ENCODE results near the gene RPN2.

RPN2 gene

GRCh38 chr20:37218976-37219375, 39.8 kb downstream of the RPN2 start:
- no peak for DNase-seq (ENCODE audit: low read depth)

GRCh38 chr20:37219751-37220668, 40.9 kb downstream of the RPN2 start:
- DNase-seq (ENCODE audit: low read depth) = no peak

DNA sequence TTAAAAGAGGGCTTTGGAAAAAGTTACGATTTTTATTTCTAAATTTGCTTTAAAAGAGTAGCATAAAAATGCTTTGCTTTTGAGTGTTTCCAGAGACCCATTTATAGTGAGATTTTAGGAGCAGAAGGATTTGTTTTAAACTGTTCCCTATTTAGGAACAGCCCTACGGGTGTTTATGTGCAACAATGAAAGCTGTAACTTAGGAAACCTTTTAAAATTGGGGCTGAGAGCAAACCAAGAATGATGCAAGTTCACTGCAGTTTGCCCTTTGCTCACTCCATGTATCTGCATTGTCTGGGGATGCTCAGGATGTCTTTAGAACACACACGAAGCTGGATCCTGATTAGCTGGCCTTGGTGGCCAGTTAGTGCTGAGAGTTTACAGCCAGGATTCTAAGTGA, 41.6 kb downstream of the RPN2 start:
- DNase-seq (ENCODE audit: low read depth) = no peak

GRCh38 chr20:37222086-37222485, 43.0 kb downstream of the RPN2 start:
- no peak for DNase-seq (ENCODE audit: low read depth)

DNA sequence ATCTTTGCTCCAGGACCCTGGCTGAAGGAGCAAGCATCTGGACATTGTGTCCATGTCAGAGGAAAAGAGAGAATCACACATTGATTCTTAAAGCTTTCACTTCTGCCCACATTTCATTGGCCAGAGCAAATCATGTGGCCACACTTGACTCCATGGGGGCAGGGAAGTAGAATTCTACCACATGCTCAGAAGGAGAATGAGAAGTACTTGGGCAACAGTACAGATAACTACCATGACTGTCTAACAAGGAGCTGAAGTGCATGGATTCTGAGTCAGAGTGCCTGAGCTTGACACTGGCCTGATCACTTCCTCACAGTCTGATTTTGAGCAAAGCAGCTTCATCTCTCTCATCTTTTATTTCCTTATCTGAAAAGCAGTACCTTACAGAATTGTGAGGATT, 43.9 kb downstream of the RPN2 start:
- DNase-seq (ENCODE audit: low read depth) = no peak

GRCh38 chr20:37225146-37225545, 46.0 kb downstream of the RPN2 start:
- DNase-seq (ENCODE audit: low read depth) = no peak

DNA sequence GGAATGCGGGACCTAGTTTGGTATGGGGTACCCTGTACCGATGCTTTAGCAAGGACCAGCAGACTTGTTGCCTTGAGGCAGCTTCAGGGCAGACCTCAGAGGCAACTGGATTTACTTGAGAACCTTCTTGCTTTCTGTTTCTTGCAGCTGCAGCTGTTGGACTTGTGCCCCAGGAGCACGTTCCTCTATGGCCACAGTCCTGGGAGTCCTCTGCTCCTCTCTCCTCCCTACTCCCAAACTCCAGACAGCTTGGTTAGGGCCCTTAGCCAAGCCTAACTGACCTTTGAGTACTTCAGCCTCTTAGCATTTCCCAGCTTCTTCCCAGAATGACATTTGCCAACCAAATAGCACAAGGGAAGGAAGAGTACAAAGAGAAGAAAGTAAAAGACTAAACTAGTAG, 47.8 kb downstream of the RPN2 start:
- DNase-seq (ENCODE audit: low read depth) = no peak

DNA sequence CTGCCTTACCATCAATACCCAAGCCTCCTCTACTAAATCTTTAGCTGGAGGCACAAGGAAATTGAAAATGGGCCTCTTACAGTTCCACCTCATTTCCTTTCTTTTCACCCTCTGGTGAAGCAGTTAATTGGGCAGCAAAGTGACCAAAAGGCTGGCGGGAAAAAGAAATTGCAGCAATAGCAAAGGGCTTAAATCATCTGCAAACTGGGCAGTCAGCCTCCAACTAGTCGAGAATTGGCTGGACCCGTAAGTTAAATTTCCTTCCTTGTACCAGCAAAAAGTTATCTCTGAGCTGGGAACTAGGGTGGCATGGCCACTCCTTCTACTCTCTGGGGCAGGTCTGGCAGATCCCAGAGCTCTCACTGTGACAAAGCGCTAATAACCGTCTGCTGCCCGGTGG, 49.0 kb downstream of the RPN2 start:
- DNase-seq (ENCODE audit: low read depth) = no peak

GRCh38 chr20:37228656-37229055, 49.5 kb downstream of the RPN2 start:
- no peak for DNase-seq (ENCODE audit: low read depth)

GRCh38 chr20:37229357-37229756, 50.2 kb downstream of the RPN2 start:
- no peak for DNase-seq (ENCODE audit: low read depth)

DNA sequence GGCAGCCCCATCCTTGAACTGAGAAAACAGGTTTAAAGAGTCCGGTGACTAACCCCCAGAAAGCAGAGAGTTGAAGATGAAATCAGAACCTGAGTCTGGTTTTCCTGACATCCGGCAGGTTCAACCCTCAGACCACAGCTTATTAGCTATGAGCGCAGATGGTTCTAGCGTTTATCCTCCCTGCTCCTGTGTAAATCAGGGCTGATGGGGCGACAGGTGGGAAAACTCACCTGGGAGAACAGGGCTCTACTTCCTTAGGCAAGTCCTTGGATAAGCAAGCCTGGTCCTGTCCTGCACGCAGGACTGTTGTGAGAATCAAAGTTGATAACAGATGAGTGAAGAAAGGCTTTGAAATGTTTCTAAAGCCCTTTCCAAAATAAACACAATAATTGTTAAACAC, 51.1 kb downstream of the RPN2 start:
- no peak for DNase-seq (ENCODE audit: low read depth)

- DNase-seq (ENCODE audit: low read depth) = no peak
These were observed 53.0 kb downstream of the RPN2 start for GRCh38 chr20:37231947-37232630.

- DNase-seq (ENCODE audit: low read depth) = no peak
These were observed 54.6 kb downstream of the RPN2 start for GRCh38 chr20:37233548-37234253.

- no peak for DNase-seq (ENCODE audit: low read depth)
These were observed 55.1 kb downstream of the RPN2 start for GRCh38 chr20:37234254-37234581.

GRCh38 chr20:37235065-37235464, 55.9 kb downstream of the RPN2 start:
- no peak for DNase-seq (ENCODE audit: low read depth)

GRCh38 chr20:37236462-37236861, 57.3 kb downstream of the RPN2 start:
- no peak for DNase-seq (ENCODE audit: low read depth)

DNA sequence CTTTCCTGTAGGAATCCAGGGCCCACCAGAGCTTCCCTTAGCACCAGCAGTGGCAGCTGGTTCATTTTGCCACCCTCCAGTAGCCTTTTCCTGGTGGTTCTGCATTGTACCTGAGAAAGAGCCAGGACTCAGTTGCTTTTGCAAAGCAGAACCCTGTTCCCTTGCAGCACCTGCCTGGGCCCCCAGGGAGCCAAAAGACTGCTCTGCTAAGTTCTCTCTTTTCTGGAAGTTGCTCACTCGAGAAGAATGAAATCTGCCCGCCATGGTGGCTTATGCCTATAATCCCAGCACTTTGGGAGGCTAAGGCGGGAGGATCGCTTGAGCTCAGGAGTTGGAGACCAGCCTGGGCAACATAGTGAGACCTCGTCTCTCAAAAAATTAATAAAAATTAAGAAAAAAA, 58.5 kb downstream of the RPN2 start:
- no peak for DNase-seq (ENCODE audit: low read depth)

- DNase-seq (ENCODE audit: low read depth) = no peak
These were observed 59.3 kb downstream of the RPN2 start for GRCh38 chr20:37238426-37238825.

DNA sequence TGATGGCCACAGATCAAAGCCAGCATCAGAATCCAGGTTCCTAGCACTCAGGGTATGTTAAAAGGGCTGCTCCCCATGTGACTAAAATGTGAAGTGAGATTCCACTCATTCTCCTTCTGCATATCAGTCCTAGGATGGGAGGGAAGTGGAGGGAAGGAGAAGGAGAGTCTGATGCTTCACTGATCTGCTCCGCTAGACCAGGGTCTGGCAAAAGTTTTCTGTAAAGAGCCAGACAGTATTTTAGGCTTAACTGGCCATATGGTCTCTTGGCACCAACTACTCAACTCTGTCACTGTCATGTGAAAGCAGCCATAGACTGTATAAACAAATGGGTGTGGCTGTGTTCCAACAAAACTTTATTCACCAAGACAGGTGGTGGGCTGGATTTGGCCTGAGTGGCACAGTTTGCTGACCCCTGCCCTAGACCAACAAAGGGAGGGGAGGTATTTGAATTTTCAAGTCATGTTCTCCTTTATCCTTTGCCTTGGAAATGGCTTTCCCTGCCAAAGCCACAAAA, 59.9 kb downstream of the RPN2 start:
- DNase-seq (ENCODE audit: low read depth) = no peak

DNA sequence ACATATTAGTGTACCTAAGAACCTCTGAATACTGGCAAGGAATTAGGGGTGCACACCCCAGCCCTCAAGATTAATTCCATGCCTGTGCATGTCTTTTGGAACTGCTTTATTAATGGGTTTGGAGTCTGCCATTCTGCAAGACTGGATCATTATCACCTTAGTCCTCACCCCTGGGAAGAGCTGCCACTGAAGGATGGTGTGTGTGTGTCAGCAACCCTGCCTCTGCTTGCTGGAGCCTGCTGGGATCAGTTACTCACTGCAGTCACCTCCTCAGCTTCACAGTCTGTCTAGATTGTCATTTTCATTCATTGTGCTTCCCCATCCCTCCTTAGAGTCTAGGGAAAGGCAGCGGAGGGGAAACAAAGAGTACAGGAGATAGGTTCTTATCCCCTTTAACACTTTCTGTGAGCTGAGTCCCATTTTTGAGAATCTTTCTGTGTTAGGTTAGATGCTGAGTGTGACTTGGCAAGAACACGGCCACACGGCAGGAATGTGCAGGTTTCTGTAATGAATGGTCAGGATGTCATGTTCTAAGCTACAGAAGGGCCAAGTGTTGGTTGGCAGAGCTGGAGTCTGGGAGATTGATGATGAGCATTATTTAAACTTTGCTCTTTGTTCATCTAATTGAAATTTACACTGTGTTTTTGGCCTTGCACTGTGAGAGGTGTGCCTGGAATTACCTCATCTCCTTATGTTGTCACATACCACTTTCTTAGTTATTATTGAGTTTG, 61.4 kb downstream of the RPN2 start:
- DNase-seq (ENCODE audit: low read depth) = no peak

- DNase-seq (ENCODE audit: low read depth) = no peak
These were observed 63.4 kb downstream of the RPN2 start for GRCh38 chr20:37242503-37242902.

Data from T-helper 22 cell (primary cell).